Measurements from ENCODE around the gene AMOTL1. TPM values are rescaled to one million over a fixed set of nuclear protein-coding genes. Genes with fewer than 3 reads are reported as not detected.

AMOTL1 gene
- total RNA-seq, 1 donor from 2014 or later, result 22.6 TPM

DNA sequence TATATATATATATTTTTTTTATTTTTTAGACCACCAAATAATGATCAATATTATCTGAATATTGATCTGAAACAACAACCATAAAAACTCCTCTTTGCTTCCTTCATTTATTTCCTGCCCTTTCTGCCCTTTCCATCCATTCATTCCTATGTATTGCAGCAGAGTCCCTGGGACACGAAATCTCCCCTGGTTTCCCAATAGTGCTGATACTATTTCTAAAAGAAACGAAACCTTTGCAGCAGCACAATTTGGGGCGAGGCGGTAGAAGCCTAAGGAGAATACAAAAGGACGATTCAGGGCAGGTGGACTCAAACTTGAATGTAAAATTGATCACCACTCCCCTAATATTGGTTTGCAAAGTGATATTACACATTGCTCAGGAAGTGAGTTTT, 16.9 kb upstream of the AMOTL1 start:
- H3K9me3 Mint-ChIP-seq, result no peaks in the 10 kb centered on the region
- no peak overlapping the region for H3K27ac Mint-ChIP-seq

GRCh38 chr11:94751786-94752185, 16.4 kb upstream of the AMOTL1 start:
- Histone ChIP-seq H2AFZ (replicated peaks) (no peak overlapping the region), H3K9me3 (ENCODE audit: low read depth) (no peaks in the 10 kb centered on the region), H3K27ac (no peak overlapping the region), H3F3A (ENCODE audit: low read depth) (no peaks in the 10 kb centered on the region), H3K36me3 (no peaks in the 10 kb centered on the region), H3K79me2 (ENCODE audit: low read depth) (no peaks in the 10 kb centered on the region), H3K27me3 (no peaks in the 10 kb centered on the region), H3K4me1 (peaks cover 5% of the 10 kb centered on the region), H4K20me1 (ENCODE audit: low read depth) (no peaks in the 10 kb centered on the region), H3K4me3 (no peak overlapping the region), H3K9ac (no peak overlapping the region), H3K4me2 (no peak overlapping the region)
- TF ChIP-seq EZH2phosphoT487 (IDR thresholded peaks at IDR 0.05) (no peak), CTCF (IDR thresholded peaks at IDR 0.05) (no peak)
- H3K4me1 Mint-ChIP-seq, result peaks cover 23% of the 10 kb centered on the region
- H3K27ac Mint-ChIP-seq, result no peak overlapping the region
- no peak overlapping the region for H3K4me3 Mint-ChIP-seq
- H3K9me3 Mint-ChIP-seq, result no peaks in the 10 kb centered on the region
- peaks cover 17% of the 10 kb centered on the region for H3K36me3 Mint-ChIP-seq
- H3K27me3 Mint-ChIP-seq (ENCODE audit: insufficient read depth, low read depth), result no peaks in the 10 kb centered on the region
- no peak for DNase-seq (ENCODE audit: low spot score)

More for the DNA sequence above, 16.9 kb upstream of the AMOTL1 start:
- Histone ChIP-seq H3K4me2 (no peak overlapping the region), H3K79me2 (ENCODE audit: low read depth) (no peaks in the 10 kb centered on the region), H2AFZ (replicated peaks) (no peak overlapping the region), H3K4me1 (peaks cover 5% of the 10 kb centered on the region), H3K4me3 (no peak overlapping the region), H3K9ac (no peak overlapping the region), H4K20me1 (ENCODE audit: low read depth) (no peaks in the 10 kb centered on the region), H3K9me3 (ENCODE audit: low read depth) (no peaks in the 10 kb centered on the region), H3K36me3 (no peaks in the 10 kb centered on the region), H3K27ac (no peak overlapping the region), H3K27me3 (no peaks in the 10 kb centered on the region), H3F3A (ENCODE audit: low read depth) (no peaks in the 10 kb centered on the region)
- TF ChIP-seq EZH2 (IDR thresholded peaks at IDR 0.05) (no peak), CTCF (IDR thresholded peaks at IDR 0.05) (no peak), EZH2phosphoT487 (IDR thresholded peaks at IDR 0.05) (no peak)
- no peak for DNase-seq (ENCODE audit: low spot score)
- Mint-ChIP-seq H3K4me1 (peaks cover 23% of the 10 kb centered on the region), H3K27me3 (ENCODE audit: insufficient read depth, low read depth) (no peaks in the 10 kb centered on the region), H3K4me3 (no peak overlapping the region), H3K36me3 (peaks cover 19% of the 10 kb centered on the region)

DNA sequence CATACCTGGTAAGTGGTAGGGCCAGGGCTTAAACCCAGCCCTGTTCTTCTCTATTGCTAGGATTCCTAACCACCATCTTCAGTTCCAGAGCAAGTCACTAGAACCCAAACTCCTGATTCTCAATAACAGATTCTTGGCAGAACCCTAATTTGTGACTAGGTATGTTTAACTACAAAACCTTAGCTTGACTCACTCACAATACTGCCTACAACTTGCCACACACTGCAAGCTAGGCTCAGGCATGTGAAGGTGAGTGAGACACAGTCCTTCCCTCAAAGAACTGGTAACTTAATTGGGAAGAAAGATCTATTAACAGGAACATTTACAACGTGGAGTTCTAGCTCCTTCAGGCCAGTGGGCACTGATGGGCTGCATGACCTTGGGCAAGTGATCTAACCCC, 14.5 kb upstream of the AMOTL1 start:
- no peak for DNase-seq (ENCODE audit: low spot score)
- H3K36me3 Mint-ChIP-seq, result peaks cover 17% of the 10 kb centered on the region
- H3K4me3 ChIP-seq, result no peak overlapping the region
- peaks cover 39% of the 10 kb centered on the region for H3K4me1 Mint-ChIP-seq
- no peaks in the 10 kb centered on the region for H3K9me3 ChIP-seq (ENCODE audit: low read depth)
- H3K4me1 ChIP-seq, result peaks cover 5% of the 10 kb centered on the region
- H2AFZ ChIP-seq (replicated peaks), result no peak overlapping the region
- no peak overlapping the region for H3K4me3 Mint-ChIP-seq
- H3K4me2 ChIP-seq, result no peak overlapping the region
- no peaks in the 10 kb centered on the region for H3F3A ChIP-seq (ENCODE audit: low read depth)
- H3K79me2 ChIP-seq (ENCODE audit: low read depth), result no peaks in the 10 kb centered on the region
- H3K27ac Mint-ChIP-seq, result no peak overlapping the region
- H3K9me3 Mint-ChIP-seq, result no peaks in the 10 kb centered on the region
- no peaks in the 10 kb centered on the region for H3K36me3 ChIP-seq
- no peaks in the 10 kb centered on the region for H4K20me1 ChIP-seq (ENCODE audit: low read depth)
- no peak overlapping the region for H3K9ac ChIP-seq
- no peak for TF ChIP-seq EZH2phosphoT487 (IDR thresholded peaks at IDR 0.05)
- no peak for TF ChIP-seq EZH2 (IDR thresholded peaks at IDR 0.05)
- TF ChIP-seq CTCF (IDR thresholded peaks at IDR 0.05), result no peak
- H3K27me3 Mint-ChIP-seq (ENCODE audit: insufficient read depth, low read depth), result no peaks in the 10 kb centered on the region
- no peaks in the 10 kb centered on the region for H3K27me3 ChIP-seq
- H3K27ac ChIP-seq, result no peak overlapping the region
